Colonic mucosa (tissue), 4 donors: Measurements from ENCODE around the gene POGZ. TPM values are rescaled to one million over a fixed set of nuclear protein-coding genes. Genes with fewer than 3 reads are reported as not detected.

Source experiments
- DNase-seq: peaks from one replicate; pipeline ENCODE4 v3.0.0-alpha.2; 2020
- H3K27ac ChIP-seq: fragments of 200-600 bp; one replicate; pipeline ENCODE4 v1.8.0; 2021
- H3K27me3 ChIP-seq: fragments of 200-600 bp; one replicate; pipeline ENCODE4 v1.8.0; 2021
- H3K36me3 ChIP-seq: fragments of 200-600 bp; one replicate; pipeline ENCODE4 v1.8.0; 2021
- H3K4me1 ChIP-seq: fragments of 200-600 bp; one replicate; pipeline ENCODE4 v1.8.0; 2021; ENCODE audit warnings: mild to moderate bottlenecking
- H3K4me3 ChIP-seq: fragments of 200-600 bp; one replicate; pipeline ENCODE4 v1.8.0; 2021
- H3K9ac ChIP-seq, 2 donors: one replicate each; pipeline ENCODE4 v1.7.0; 2013; ENCODE audit warnings: control low read depth in 2 of 2, low read depth in 2 of 2, low read length in 2 of 2
- H3K9me3 ChIP-seq: fragments of 200-600 bp; one replicate; pipeline ENCODE4 v1.8.0; 2021
- intact Hi-C: fragments of 100-400 bp; cut with DNase I; formaldehyde crosslinking; loops from one replicate; pipeline ENCODE4 v1.14.1; 2022
- total RNA-seq, 2 donors: library from RNA; stranded (reverse); fragmentation: NEBNext Ultra II Directional in 1 of 2; extraction: Animal tissue kit (Norgen Biotek cat#: 25700) in 1 of 2; gene quantifications; one replicate each; pipeline ENCODE4 v1.2.1, GENCODE V29; 2021
- TF ChIP-seq, protein P1 (sequence below): fragments of 200-600 bp; IDR thresholded peaks from one replicate; pipeline ENCODE4 v1.8.0; 2022; ENCODE audit warnings: antibody characterized with exemption, mild to moderate bottlenecking
- donor health status: healthy.
- donor health status: DM: no; HTN: no; CAD: no.
- donor health status: DM: no; HTN: no; CAD: no.

The POGZ gene
- total RNA-seq, 2 donors from 2014 or later: 49.6 to 50.0 TPM

DNA sequence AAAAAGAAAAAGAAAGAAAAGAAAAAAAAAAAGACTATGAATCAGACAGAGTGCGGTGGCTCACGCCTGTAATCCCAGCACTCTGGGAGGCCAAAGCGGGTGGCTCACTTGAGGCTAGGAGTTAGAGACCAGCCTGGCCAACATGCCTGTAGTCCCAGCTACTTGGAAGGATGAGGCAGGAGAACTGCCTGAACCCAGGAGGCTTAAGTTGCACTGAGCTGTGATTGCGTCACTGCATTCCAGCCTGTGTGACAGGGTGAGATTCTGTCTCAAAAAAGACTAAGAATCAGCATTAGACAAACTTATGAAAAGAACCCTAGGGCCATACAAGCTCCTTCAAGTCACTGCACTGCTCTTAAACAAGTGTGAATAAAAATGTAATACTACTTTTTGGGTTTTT is 43.1 kb downstream of the POGZ start:
- H3K4me3 ChIP-seq: no peak overlapping the region
- H3K36me3 ChIP-seq: peaks cover 10% of the 10 kb centered on the region
- TF ChIP-seq, protein P1, sequence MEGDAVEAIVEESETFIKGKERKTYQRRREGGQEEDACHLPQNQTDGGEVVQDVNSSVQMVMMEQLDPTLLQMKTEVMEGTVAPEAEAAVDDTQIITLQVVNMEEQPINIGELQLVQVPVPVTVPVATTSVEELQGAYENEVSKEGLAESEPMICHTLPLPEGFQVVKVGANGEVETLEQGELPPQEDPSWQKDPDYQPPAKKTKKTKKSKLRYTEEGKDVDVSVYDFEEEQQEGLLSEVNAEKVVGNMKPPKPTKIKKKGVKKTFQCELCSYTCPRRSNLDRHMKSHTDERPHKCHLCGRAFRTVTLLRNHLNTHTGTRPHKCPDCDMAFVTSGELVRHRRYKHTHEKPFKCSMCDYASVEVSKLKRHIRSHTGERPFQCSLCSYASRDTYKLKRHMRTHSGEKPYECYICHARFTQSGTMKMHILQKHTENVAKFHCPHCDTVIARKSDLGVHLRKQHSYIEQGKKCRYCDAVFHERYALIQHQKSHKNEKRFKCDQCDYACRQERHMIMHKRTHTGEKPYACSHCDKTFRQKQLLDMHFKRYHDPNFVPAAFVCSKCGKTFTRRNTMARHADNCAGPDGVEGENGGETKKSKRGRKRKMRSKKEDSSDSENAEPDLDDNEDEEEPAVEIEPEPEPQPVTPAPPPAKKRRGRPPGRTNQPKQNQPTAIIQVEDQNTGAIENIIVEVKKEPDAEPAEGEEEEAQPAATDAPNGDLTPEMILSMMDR: no peak
- H3K9me3 ChIP-seq: no peaks in the 10 kb centered on the region
- no peak for DNase-seq
- no peaks in the 10 kb centered on the region for H3K4me1 ChIP-seq
- H3K27ac ChIP-seq: no peak overlapping the region
- no peak overlapping the region for H3K9ac ChIP-seq
- intact Hi-C loops: no loop called here
- H3K27me3 ChIP-seq: no peaks in the 10 kb centered on the region

DNA sequence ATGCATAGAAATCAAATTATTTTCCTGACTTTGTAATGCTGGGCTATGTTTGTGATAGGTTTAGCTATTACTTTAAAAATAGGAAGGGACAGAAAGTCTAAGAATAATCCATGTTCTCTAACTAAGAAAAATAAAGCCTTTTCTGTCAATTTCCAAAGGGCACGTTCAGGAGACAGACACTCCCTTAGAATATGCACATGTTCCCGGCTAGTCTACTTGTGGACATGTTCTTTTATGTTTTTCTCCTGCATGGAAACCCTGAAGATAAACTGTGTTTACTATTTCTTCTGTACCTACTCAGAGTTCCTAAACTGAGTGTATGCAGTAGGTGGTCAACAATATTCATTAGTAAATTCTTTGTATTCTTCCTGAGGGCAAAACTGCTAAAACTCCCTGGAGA is 47.4 kb downstream of the POGZ start:
- Histone ChIP-seq H3K36me3 (peaks cover 25% of the 10 kb centered on the region), H3K4me3 (no peak overlapping the region), H3K27me3 (no peaks in the 10 kb centered on the region), H3K27ac (no peak overlapping the region), H3K9ac (no peak overlapping the region), H3K4me1 (no peaks in the 10 kb centered on the region), H3K9me3 (no peaks in the 10 kb centered on the region)
- intact Hi-C loops: no loop called here
- no peak for DNase-seq
- TF ChIP-seq, protein P1: no peak

DNA sequence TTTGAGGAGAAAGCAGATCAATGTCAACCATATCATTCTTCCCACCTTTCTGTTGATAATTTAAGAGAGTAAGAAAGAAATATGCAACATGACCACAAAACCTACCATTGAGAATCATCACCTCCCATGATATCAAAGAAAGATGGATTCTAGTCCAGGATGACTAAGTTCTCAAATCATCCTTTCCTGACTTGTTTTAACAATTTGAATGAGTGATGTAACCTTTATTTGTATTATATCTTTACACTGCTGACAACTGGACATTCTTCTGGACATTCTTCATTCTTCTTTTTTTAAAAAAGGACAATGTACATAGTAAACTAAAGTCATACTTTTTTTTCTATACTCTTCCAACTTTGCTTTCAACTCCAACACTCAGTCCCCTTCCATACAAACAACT is 50.4 kb downstream of the POGZ start:
- no peak for DNase-seq
- H3K36me3 ChIP-seq: peaks cover 27% of the 10 kb centered on the region
- intact Hi-C loops: no loop called here
- H3K9ac ChIP-seq: no peak overlapping the region
- TF ChIP-seq, protein P1: no peak
- no peaks in the 10 kb centered on the region for H3K9me3 ChIP-seq
- H3K4me3 ChIP-seq: no peak overlapping the region
- H3K27ac ChIP-seq: no peak overlapping the region
- H3K27me3 ChIP-seq: no peaks in the 10 kb centered on the region
- H3K4me1 ChIP-seq: no peaks in the 10 kb centered on the region

DNA sequence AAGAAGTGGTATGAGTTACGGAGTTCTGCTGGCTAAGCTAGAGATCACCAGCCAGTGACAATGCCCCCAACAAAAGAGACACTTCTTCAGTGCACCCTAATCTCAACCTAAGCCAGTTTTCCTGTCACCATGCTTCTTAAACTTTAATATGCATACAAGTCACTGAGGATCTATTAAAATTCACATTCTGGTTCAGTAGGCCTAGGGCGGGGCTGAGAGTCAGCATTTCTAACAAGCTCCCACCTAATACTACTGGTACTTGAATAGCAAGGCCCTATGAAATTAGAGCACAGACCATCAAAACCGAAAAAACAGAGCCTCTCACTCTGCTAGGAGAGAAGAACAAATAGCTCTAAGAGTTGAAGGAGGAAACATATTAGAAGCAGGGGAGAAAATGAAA is 52.0 kb downstream of the POGZ start:
- Histone ChIP-seq H3K36me3 (peaks cover 27% of the 10 kb centered on the region), H3K27ac (no peak overlapping the region), H3K9ac (no peak overlapping the region), H3K4me3 (no peak overlapping the region), H3K27me3 (no peaks in the 10 kb centered on the region), H3K9me3 (no peaks in the 10 kb centered on the region), H3K4me1 (no peaks in the 10 kb centered on the region)
- no peak for DNase-seq
- TF ChIP-seq, protein P1: no peak
- intact Hi-C loops: no loop called here

DNA sequence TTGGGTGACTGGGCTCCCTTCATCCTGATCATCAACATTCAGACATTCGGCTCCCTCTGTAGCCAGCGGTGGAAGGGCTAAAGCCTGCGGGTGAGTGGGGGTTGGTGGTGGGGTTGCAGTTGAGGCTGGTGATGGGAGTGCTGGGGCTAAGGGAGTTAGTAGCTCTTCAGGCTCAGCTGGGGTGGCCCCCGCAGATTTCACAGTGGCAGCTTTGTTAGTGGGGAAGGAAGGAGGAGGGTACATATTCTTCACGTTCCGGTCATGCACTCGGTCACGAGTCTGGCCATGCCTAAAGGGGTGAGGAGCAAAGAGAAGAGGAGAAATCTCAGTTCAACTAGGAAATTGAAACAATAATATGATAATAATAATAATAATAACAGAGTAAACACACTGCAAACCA is 53.1 kb downstream of the POGZ start:
- H3K9ac ChIP-seq: no peak overlapping the region

More for the DNA sequence above, 53.1 kb downstream of the POGZ start:
- no peaks in the 10 kb centered on the region for H3K4me1 ChIP-seq
- peaks cover 21% of the 10 kb centered on the region for H3K36me3 ChIP-seq
- H3K27ac ChIP-seq: no peak overlapping the region
- no peaks in the 10 kb centered on the region for H3K9me3 ChIP-seq
- H3K4me3 ChIP-seq: no peak overlapping the region
- no peak for DNase-seq
- intact Hi-C loops: no loop called here
- TF ChIP-seq, protein P1: no peak
- H3K27me3 ChIP-seq: no peaks in the 10 kb centered on the region
